WTC11 (cell line): ENCODE data around the gene RBM47. TPM values are rescaled to one million over a fixed set of nuclear protein-coding genes. Genes with fewer than 3 reads are reported as not detected.
A peak's percentile ranks its signal among the peaks of the same experiment; 100 is the strongest.

Source experiments
- ATAC-seq: fragments of 200-7000 bp; cut with Tn5 transposase; 2 replicates; pipeline ENCODE4 v1.10.0; 2021; ENCODE audit warnings: mild to moderate bottlenecking, moderate library complexity
- CTCF ChIA-PET: fragments of 300-600 bp; sonication (Branson Sonifier 250); formaldehyde crosslinking; loops from one replicate; lab custom pipeline; 2021; ENCODE audit warnings: antibody characterized with exemption; lab: Charles Lee
- POLR2A ChIA-PET: fragments of 350-600 bp; sonication (Branson Sonifier 250); formaldehyde crosslinking; loops from one replicate; lab custom pipeline; 2021; ENCODE audit warnings: antibody characterized with exemption; lab: Charles Lee
- DNase-seq: peaks from one replicate; pipeline ENCODE4 v3.0.0; 2021; ENCODE audit warnings: low spot score
- H3K27ac Mint-ChIP-seq: 2 replicates; pipeline ENCODE4 v1.8.0; 2021; ENCODE audit warnings: mixed read lengths
- H3K27me3 Mint-ChIP-seq: 2 replicates; pipeline ENCODE4 v1.8.0; 2021; ENCODE audit warnings: low read depth, mild to moderate bottlenecking, moderate library complexity, mixed read lengths
- H3K36me3 Mint-ChIP-seq: 2 replicates; pipeline ENCODE4 v1.8.0; 2021; ENCODE audit warnings: mixed read lengths
- H3K4me1 Mint-ChIP-seq: 2 replicates; pipeline ENCODE4 v1.8.0; 2022; ENCODE audit warnings: mixed read lengths
- H3K4me3 Mint-ChIP-seq: 2 replicates; pipeline ENCODE4 v1.8.0; 2021; ENCODE audit warnings: mild to moderate bottlenecking, moderate library complexity, mixed read lengths
- H3K9me3 Mint-ChIP-seq: 2 replicates; pipeline ENCODE4 v1.8.0; 2021; ENCODE audit warnings: mixed read lengths
- EMX1 ChIP-seq: fragments of 250-450 bp; sonication (Bioruptor Pico); IDR thresholded peaks from 2 replicates; pipeline ENCODE4 v1.8.0; 2021; ENCODE audit warnings: mild to moderate bottlenecking
- FOXK1 ChIP-seq: sonication (generic); formaldehyde crosslinking; IDR thresholded peaks from 2 replicates; pipeline ENCODE4 v1.8.0; 2022; ENCODE audit warnings: mild to moderate bottlenecking, moderate library complexity, missing genetic modification reagents
- HMGXB4 ChIP-seq: sonication (generic); formaldehyde crosslinking; IDR thresholded peaks from 2 replicates; pipeline ENCODE4 v1.8.1; 2023; ENCODE audit warnings: mild to moderate bottlenecking, moderate library complexity, missing genetic modification reagents
- IRF1 ChIP-seq: sonication (generic); formaldehyde crosslinking; IDR thresholded peaks from 2 replicates; pipeline ENCODE4 v1.8.0; 2023; ENCODE audit warnings: missing genetic modification reagents
- IRF2 ChIP-seq: sonication (generic); formaldehyde crosslinking; IDR thresholded peaks from 2 replicates; pipeline ENCODE4 v1.8.0; 2022; ENCODE audit warnings: low read depth, missing genetic modification reagents, borderline replicate concordance
- JAZF1 ChIP-seq: fragments of 250-450 bp; sonication (Bioruptor Pico); IDR thresholded peaks from 2 replicates; pipeline ENCODE4 v1.9.0; 2021; ENCODE audit warnings: moderate library complexity, mild to moderate bottlenecking, inconsistent platforms
- MXD4 ChIP-seq: fragments of 250-450 bp; sonication (Bioruptor Pico); IDR thresholded peaks from 2 replicates; pipeline ENCODE4 v1.8.0; 2021; ENCODE audit warnings: mild to moderate bottlenecking, moderate library complexity, borderline replicate concordance
- NR1H2 ChIP-seq: sonication (generic); formaldehyde crosslinking; IDR thresholded peaks from 2 replicates; pipeline ENCODE4 v1.9.0; 2021; ENCODE audit warnings: mild to moderate bottlenecking, moderate library complexity, missing genetic modification reagents
- NR3C1 ChIP-seq: sonication (generic); formaldehyde crosslinking; conservative IDR thresholded peaks from 2 replicates; pipeline ENCODE4 v1.8.1; 2023; ENCODE audit warnings: low read depth, mild to moderate bottlenecking, missing genetic modification reagents
- TCF7 ChIP-seq: sonication (generic); formaldehyde crosslinking; IDR thresholded peaks from 2 replicates; pipeline ENCODE4 v1.8.0; 2022; ENCODE audit warnings: mild to moderate bottlenecking, low read depth, missing genetic modification reagents, moderate library complexity
- ZNF396 ChIP-seq: fragments of 250-450 bp; sonication (Bioruptor Pico); IDR thresholded peaks from 2 replicates; pipeline ENCODE4 v1.8.0; 2021; ENCODE audit warnings: mild to moderate bottlenecking, moderate library complexity, borderline replicate concordance
- total RNA-seq: library from RNA; stranded (reverse); gene quantifications from 3 replicates; pipeline ENCODE4 v1.2.3, GENCODE V29; 2021
- TF ChIP-seq, protein P1 (sequence below): sonication (generic); formaldehyde crosslinking; IDR thresholded peaks from 2 replicates; pipeline ENCODE4 v1.8.1; 2023; ENCODE audit warnings: mild to moderate bottlenecking, missing genetic modification reagents
- TF ChIP-seq, protein P2 (sequence below): sonication (generic); formaldehyde crosslinking; IDR thresholded peaks from 2 replicates; pipeline ENCODE4 v1.8.1; 2023; ENCODE audit warnings: mild to moderate bottlenecking, missing genetic modification reagents, moderate library complexity
- TF ChIP-seq, protein P3 (sequence below): fragments of 250-450 bp; sonication (Bioruptor Pico); IDR thresholded peaks from 2 replicates; pipeline ENCODE4 v2.1.2; 2022; ENCODE audit warnings: mild to moderate bottlenecking, moderate library complexity
- TF ChIP-seq, protein P4 (sequence below): fragments of 250-450 bp; sonication (Bioruptor Pico); IDR thresholded peaks from 2 replicates; pipeline ENCODE4 v1.9.0; 2021; ENCODE audit warnings: mild to moderate bottlenecking
- TF ChIP-seq, protein P5 (sequence below): sonication (generic); formaldehyde crosslinking; IDR thresholded peaks from 2 replicates; pipeline ENCODE4 v1.8.1; 2022; ENCODE audit warnings: missing genetic modification reagents, borderline replicate concordance
- TF ChIP-seq, protein P6 (sequence below): sonication (generic); formaldehyde crosslinking; IDR thresholded peaks from 2 replicates; pipeline ENCODE4 v1.8.0; 2022; ENCODE audit warnings: mild to moderate bottlenecking, missing genetic modification reagents

The RBM47 gene
- total RNA-seq, 1 experiment from 2014 or later = 97.9 TPM

DNA sequence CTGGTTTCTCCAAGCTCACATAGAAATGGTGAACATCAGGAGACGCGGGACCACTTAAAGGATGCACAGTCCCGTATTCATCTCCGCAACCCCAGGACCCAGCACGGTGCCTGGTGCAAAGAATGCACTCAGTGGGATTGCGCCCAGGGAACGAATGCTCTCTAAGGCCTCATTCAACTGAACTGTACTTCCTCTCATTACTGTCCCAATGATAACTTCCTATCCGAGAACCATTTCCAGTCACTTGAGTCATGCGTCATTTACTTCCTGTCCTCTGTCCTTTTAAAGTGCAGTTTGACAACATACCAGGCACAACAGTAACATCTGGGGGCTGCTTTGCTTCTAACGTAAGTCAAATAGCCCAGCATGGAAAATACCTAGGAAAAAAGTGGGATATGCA lies 75.7 kb downstream of the RBM47 start:
- peak overlapping the region; percentile 32 for H3K27ac Mint-ChIP-seq
- H3K9me3 Mint-ChIP-seq = no peaks in the 10 kb centered on the region
- ChIA-PET CTCF (interaction anchor here (1.4 to 1.9 kb wide), 2 partner anchors 165 to 237 kb away, joined by 3 to 5 read pairs; no protein-coding TSS in a partner anchor), POLR2A (no interaction called here)
- H3K4me3 Mint-ChIP-seq = no peak overlapping the region
- peaks cover 11% of the 10 kb centered on the region for H3K36me3 Mint-ChIP-seq
- DNase-seq (no peak), ATAC-seq (no peak)
- TF ChIP-seq JAZF1 (no peak), ZNF396 (CRISPR knock-in tag) (no peak), EMX1 (CRISPR knock-in tag) (no peak), HMGXB4 (CRISPR knock-in tag) (no peak), NR1H2 (CRISPR knock-in tag) (no peak), TCF7 (CRISPR knock-in tag) (no peak), MXD4 (CRISPR knock-in tag) (no peak), IRF2 (CRISPR knock-in tag) (no peak), NR3C1 (CRISPR knock-in tag) (no peak), FOXK1 (CRISPR knock-in tag) (no peak), IRF1 (CRISPR knock-in tag) (no peak)
- TF ChIP-seq, protein P1, sequence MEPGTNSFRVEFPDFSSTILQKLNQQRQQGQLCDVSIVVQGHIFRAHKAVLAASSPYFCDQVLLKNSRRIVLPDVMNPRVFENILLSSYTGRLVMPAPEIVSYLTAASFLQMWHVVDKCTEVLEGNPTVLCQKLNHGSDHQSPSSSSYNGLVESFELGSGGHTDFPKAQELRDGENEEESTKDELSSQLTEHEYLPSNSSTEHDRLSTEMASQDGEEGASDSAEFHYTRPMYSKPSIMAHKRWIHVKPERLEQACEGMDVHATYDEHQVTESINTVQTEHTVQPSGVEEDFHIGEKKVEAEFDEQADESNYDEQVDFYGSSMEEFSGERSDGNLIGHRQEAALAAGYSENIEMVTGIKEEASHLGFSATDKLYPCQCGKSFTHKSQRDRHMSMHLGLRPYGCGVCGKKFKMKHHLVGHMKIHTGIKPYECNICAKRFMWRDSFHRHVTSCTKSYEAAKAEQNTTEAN = no peak
- TF ChIP-seq, protein P2, sequence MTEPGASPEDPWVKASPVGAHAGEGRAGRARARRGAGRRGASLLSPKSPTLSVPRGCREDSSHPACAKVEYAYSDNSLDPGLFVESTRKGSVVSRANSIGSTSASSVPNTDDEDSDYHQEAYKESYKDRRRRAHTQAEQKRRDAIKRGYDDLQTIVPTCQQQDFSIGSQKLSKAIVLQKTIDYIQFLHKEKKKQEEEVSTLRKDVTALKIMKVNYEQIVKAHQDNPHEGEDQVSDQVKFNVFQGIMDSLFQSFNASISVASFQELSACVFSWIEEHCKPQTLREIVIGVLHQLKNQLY (CRISPR knock-in tag) = no peak
- TF ChIP-seq, protein P3, sequence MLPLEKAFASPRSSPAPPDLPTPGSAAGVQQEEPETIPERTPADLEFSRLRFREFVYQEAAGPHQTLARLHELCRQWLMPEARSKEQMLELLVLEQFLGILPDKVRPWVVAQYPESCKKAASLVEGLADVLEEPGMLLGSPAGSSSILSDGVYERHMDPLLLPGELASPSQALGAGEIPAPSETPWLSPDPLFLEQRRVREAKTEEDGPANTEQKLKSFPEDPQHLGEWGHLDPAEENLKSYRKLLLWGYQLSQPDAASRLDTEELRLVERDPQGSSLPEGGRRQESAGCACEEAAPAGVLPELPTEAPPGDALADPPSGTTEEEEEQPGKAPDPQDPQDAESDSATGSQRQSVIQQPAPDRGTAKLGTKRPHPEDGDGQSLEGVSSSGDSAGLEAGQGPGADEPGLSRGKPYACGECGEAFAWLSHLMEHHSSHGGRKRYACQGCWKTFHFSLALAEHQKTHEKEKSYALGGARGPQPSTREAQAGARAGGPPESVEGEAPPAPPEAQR (CRISPR knock-in tag) = no peak
- TF ChIP-seq, protein P4, sequence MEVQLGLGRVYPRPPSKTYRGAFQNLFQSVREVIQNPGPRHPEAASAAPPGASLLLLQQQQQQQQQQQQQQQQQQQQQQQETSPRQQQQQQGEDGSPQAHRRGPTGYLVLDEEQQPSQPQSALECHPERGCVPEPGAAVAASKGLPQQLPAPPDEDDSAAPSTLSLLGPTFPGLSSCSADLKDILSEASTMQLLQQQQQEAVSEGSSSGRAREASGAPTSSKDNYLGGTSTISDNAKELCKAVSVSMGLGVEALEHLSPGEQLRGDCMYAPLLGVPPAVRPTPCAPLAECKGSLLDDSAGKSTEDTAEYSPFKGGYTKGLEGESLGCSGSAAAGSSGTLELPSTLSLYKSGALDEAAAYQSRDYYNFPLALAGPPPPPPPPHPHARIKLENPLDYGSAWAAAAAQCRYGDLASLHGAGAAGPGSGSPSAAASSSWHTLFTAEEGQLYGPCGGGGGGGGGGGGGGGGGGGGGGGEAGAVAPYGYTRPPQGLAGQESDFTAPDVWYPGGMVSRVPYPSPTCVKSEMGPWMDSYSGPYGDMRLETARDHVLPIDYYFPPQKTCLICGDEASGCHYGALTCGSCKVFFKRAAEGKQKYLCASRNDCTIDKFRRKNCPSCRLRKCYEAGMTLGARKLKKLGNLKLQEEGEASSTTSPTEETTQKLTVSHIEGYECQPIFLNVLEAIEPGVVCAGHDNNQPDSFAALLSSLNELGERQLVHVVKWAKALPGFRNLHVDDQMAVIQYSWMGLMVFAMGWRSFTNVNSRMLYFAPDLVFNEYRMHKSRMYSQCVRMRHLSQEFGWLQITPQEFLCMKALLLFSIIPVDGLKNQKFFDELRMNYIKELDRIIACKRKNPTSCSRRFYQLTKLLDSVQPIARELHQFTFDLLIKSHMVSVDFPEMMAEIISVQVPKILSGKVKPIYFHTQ = no peak
- TF ChIP-seq, protein P5, sequence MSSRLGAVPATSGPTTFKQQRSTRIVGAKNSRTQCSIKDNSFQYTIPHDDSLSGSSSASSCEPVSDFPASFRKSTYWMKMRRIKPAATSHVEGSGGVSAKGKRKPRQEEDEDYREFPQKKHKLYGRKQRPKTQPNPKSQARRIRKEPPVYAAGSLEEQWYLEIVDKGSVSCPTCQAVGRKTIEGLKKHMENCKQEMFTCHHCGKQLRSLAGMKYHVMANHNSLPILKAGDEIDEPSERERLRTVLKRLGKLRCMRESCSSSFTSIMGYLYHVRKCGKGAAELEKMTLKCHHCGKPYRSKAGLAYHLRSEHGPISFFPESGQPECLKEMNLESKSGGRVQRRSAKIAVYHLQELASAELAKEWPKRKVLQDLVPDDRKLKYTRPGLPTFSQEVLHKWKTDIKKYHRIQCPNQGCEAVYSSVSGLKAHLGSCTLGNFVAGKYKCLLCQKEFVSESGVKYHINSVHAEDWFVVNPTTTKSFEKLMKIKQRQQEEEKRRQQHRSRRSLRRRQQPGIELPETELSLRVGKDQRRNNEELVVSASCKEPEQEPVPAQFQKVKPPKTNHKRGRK (CRISPR knock-in tag) = no peak
- TF ChIP-seq, protein P6, sequence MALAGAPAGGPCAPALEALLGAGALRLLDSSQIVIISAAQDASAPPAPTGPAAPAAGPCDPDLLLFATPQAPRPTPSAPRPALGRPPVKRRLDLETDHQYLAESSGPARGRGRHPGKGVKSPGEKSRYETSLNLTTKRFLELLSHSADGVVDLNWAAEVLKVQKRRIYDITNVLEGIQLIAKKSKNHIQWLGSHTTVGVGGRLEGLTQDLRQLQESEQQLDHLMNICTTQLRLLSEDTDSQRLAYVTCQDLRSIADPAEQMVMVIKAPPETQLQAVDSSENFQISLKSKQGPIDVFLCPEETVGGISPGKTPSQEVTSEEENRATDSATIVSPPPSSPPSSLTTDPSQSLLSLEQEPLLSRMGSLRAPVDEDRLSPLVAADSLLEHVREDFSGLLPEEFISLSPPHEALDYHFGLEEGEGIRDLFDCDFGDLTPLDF = no peak
- H3K4me1 Mint-ChIP-seq = peaks cover 46% of the 10 kb centered on the region
- no peaks in the 10 kb centered on the region for H3K27me3 Mint-ChIP-seq
